Kidney tubule cell (primary cell): Measurements from ENCODE around the gene RDH8.
A peak's percentile ranks its signal among the peaks of the same experiment; 100 is the strongest.
"Not testable (repeated sequence)": the region's sequence is repeated elsewhere in the genome, so short reads cannot be mapped to it uniquely, and the experiment has no call there.

Experiments
- DNase-seq: peaks from one replicate; pipeline ENCODE4 v3.0.0-alpha.2; 2018; ENCODE audit warnings: low spot score

Gene RDH8

GRCh38 chr19:10005632-10006334, 7.5 kb upstream of the RDH8 start:
- DNase-seq = no peak

DNA sequence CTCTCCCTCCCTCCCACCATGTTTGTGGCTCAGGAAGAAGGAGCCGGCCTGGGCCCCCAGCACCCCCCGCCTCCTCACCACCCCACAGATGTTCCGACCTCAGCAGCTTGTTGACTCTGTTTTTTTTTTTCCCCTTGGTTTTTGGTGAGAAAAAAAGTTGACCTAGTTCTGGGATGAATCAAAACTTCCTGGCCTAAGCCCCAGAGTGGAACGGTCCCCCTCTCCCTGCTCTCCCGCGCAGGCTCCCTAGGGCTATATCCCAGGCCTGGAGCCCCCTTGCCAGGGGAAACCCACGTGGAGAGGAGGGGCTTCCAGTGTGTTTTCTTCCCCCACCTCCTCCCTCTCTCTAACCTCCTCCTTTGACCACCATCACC, 7.0 kb upstream of the RDH8 start:
- no peak for DNase-seq

DNA sequence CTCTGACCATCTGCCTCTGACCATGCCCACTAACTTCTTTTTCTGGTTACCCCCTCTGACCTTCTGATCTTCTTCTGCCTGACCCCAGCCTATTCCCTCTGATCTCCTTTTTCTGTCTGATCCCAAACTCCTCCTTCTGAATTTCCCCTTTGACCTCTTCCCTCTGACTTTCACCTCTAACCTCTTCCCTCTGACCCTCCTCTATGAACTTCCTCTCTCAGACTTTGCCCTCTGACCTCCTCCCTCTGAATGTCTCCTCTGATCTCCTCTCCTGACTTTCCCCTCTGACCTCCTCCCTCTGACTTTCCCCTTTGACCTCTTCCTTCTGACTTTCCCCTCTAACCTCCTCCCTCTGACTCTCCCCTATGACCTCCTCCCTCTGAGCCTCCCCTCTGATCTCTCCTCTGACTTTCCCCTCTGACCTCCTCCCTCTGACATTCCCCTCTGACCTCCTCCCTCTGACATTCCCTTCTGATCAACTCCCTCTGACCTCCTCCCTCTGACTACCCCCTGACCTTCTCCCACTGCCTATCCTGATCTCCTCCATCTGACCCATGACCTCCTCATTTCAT, 6.4 kb upstream of the RDH8 start:
- no peak for DNase-seq

DNA sequence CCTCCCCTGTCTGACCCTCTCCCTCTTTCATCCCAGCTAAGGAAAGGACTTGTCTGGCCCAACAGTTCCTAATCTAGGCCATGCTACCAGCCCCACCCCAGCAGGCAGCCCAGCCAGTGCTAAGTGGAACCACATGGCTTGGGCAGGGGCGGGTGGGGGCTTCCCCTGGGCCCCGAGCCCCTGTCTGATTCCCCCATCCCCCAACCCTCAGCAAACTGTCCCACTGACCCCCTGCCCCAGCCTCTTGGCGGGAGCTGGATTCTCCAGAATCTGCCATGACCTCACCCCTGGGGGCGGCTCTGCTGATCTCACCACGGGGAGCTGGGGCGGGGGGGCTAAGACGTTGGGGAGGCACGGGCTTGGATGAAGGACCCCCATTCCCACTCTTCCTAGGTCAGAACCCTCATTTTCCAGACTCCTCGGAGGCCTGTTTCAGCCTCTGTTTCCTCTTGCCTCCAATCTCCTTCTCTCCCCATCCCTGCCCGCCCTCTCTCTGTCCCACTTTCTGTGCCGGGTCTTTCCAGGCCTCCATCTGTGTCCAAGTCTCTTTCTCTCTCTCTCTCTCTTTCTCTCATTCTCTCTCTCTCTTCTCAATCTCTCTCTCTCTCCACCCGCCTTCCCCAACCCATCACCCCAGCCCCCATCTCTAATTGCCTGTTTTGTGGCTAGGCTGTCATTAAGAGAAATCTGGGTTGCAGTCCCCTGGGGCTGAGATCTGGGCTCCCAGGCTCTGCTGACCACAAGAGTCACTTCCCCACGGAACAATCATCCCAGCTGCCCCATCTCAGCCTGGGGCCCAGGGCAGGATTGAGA, 5.7 kb upstream of the RDH8 start:
- DNase-seq = no peak

DNA sequence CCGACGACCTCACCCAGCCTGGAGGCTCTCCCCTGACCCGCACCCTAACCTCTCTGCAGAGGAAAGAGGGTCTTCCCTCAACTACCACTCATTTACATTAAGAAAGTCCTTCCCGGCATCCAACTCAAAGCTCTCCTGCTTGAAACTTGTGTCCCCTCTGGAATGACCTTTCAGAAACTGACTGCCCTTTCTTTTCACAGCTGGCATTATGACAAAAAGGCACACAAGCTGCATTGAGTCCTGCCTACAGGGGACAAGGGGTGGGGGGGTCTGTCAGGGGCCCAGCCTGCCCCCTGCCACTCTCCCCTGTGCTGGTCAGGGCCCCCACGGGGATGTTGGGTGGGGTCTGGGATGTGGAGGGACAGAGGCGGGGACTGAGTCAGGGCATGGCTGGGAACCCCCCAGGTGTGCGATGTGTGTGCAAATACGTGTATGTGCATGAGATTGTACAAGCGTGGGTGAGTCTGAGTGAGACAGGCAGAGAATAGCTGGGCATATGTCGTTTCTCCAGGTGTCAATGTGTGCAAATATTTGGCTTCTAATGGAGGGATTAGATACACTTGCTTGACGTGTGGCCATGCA, 5.0 kb upstream of the RDH8 start:
- DNase-seq = no peak

DNA sequence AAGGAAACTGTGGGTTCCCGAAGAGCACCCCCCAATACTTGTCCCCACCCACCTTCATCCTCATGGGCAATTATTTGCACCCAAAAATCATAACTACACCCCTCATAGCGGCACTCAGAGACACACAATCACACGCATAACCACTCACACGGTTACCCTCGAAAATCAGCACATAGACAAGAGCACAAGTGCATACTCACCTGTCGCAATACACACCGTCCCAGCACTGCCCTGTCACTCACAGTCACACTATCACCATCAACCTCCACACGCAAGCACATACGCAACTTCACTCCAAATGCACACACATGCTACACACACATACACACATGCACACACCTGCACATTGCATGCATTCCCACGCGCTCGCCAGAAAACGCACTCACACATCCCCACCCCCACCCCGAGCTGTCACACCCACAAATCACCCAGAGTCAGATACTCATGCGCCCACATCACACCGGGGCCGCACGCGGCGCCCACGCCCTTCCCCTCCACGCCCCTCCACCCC, 3.5 kb upstream of the RDH8 start:
- no peak for DNase-seq

GRCh38 chr19:10010247-10010691, 3.0 kb upstream of the RDH8 start, which contains the start of gene COL5A3:
TSS of gene COL5A3 (minus strand) at chr19:10010504. CDS start at chr19:10010385, 119 bp downstream.
- no peak for DNase-seq

- DNase-seq = no peak
These were observed 2.3 kb upstream of the RDH8 start for GRCh38 chr19:10010939-10011338.

- DNase-seq = no peak
These were observed 1.3 kb upstream of the RDH8 start for GRCh38 chr19:10011974-10012373.

GRCh38 chr19:10013834-10014618, 743 bp downstream of the RDH8 start:
- no peak for DNase-seq

DNA sequence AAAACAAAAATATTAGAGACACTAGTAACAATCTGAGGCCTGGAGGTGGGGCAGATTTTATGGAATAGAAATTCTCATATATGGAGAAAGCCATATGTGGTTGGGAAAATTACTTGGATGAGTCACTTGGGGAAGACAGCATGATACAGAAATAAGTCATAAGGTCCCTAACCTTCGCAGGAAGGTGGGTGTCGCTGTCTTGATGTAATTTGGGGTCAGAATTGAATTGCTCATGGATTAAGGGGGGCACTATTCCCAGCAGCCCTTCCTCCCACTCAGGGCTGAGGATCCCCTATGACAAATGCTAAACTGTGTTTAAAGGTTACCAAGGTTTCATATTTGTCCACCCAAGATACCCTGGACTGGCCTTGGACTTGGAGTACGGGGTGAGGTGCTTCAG, 5.0 kb downstream of the RDH8 start:
- no peak for DNase-seq

DNA sequence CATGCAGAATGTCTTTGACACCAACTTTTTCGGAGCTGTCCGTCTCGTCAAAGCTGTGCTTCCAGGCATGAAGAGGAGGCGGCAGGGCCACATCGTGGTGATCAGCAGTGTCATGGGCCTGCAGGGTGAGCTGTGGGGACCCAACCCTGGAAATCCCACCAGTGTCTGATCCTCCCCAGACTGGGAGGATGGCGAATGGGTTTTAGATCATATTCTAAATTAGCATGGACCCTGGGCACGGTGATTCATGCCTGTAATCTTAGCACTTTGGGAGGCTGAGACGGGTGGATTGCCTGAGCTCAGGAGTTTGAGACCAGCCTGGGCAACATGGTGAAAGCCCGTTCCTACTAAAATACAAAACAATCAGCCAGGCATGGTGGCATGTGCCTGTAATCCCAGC, 5.5 kb downstream of the RDH8 start:
- DNase-seq = no peak

DNA sequence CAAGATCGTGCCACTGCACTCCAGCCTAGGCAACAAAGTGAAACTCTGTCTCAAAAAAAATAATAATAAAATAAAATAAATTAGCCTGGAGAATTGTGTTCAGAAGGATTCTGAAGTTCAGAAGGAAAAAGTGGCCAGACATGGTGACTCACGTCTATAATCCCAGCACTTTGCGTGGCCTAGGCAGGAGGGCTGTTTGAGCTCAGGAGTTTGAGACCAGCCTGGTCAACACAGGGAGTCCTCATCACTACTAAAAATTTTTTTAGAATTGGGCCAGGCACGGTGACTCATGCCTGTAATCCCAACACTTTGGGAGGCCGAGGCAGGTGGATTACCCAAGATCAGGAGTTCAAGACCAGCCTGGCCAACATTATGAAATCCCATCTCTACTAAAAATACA, 6.0 kb downstream of the RDH8 start:
- DNase-seq = no peak

GRCh38 chr19:10020851-10021250, 7.6 kb downstream of the RDH8 start:
- DNase-seq = no peak

- no peak for DNase-seq
These were observed 8.2 kb downstream of the RDH8 start for GRCh38 chr19:10021446-10021845.

GRCh38 chr19:10021863-10022262, 8.6 kb downstream of the RDH8 start:
- DNase-seq = no peak

DNA sequence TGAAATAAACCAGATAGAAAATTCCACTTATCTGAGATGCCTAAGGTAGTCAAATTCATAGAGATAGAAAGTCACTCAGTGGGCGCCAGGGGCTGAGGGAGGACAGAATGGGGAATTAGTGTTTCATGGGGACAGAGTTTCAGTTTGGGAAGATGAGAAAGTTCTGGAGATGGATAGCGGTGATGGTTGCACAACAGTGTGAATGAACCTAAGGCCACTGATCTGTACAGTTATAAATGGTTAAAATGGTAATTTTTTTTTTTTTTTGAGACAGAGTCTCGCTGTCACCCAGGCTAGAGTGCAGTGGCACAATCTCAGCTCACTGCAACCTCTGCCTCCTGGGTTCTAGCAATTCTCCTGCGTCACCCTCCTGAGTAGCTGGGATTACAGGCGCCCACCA, 9.8 kb downstream of the RDH8 start:
- DNase-seq = not testable (repeated sequence)

- DNase-seq = no peak
These were observed 13.5 kb downstream of the RDH8 start for GRCh38 chr19:10026744-10027143.

GRCh38 chr19:10027158-10027997, 14.1 kb downstream of the RDH8 start:
- DNase-seq = peak; percentile 93

GRCh38 chr19:10033614-10034013, 20.3 kb downstream of the RDH8 start:
- no peak for DNase-seq

DNA sequence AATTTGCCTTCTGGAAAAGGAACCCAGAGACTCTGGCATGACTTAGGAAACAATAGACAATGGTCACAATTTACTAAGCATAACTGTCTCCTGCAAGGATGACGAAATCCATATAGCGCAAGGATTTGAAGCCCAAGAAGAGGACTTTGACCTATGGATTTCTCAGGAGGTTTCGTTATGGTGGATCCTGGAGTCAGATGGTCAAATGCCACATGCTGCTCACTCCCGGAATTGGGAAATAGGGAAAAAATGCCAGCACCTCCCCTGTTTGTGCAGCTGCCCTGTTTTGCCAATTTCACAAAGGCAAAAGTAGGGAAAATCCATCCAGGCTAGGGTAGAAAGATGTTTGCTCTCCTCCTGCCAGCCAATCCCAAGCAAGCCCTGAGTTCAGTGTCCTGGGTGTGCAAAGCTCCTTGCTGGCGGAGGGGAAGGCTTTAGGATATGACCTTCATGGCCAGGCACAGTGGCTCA, 23.4 kb downstream of the RDH8 start:
- no peak for DNase-seq
